Tongue (tissue), 2 donors: ENCODE results near the gene PEX3. TPM values are rescaled to one million over a fixed set of nuclear protein-coding genes. Genes with fewer than 3 reads are reported as not detected.
"Not testable (repeated sequence)": the region's sequence is repeated elsewhere in the genome, so short reads cannot be mapped to it uniquely, and the experiment has no call there.

ENCODE experiments used
- DNase-seq: peaks from one replicate; pipeline ENCODE4 v3.0.0-alpha.2; 2015
- total RNA-seq: library from RNA; depleted of rRNA; stranded (reverse); fragments of >200 nt; gene quantifications from one replicate; pipeline ENCODE4 v1.2.3, GENCODE V29; 2014

Gene PEX3
- total RNA-seq, 1 donor from 2014 or later = 19.8 TPM

DNA sequence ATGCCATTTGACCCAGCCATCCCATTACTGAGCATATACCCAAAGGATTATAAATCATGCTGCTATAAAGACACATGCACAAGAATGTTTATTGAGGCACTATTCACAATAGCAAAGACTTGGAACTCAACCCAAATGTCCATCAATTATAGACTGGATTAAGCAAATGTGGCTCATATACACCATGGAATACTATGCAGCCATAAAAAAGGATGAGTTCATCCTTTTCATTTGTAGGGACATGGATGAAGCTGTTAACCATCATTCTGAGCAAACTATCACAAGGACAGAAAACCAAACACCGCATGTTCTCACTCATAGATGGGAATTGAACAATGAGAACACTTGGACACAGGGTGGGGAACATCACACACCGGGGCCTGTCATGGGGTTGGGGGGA, 2.7 kb upstream of the PEX3 start:
- DNase-seq = not testable (repeated sequence)

DNA sequence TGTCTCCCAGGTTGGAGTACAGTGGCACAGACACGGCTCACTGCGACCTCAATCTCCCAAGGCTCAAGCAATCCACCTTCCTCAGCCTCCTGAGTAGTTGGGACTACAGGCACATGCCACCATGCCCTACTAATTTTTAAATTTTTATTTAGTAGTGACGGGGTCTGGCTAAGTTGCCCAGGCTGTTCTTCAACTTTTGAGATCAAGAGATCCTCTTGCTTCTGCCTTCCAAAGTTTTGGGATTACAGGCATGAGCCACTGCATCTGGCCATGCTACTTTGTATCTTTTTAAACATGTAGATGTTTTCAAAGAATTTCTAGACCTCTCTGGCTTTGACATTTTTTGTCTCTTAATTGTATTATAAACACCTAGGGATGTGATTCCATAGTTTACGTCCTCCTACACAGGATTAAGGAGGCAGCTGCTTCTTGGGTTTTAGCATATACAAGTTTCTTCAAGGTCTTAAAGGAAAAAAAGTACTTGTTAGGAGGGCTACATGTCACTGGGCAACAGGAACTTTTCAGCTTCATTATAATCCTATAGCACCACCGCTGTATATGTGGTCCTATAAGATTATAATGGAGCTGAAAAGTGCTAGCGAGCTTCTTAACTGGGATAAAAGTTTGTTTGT, 1.4 kb upstream of the PEX3 start:
- no peak for DNase-seq

DNA sequence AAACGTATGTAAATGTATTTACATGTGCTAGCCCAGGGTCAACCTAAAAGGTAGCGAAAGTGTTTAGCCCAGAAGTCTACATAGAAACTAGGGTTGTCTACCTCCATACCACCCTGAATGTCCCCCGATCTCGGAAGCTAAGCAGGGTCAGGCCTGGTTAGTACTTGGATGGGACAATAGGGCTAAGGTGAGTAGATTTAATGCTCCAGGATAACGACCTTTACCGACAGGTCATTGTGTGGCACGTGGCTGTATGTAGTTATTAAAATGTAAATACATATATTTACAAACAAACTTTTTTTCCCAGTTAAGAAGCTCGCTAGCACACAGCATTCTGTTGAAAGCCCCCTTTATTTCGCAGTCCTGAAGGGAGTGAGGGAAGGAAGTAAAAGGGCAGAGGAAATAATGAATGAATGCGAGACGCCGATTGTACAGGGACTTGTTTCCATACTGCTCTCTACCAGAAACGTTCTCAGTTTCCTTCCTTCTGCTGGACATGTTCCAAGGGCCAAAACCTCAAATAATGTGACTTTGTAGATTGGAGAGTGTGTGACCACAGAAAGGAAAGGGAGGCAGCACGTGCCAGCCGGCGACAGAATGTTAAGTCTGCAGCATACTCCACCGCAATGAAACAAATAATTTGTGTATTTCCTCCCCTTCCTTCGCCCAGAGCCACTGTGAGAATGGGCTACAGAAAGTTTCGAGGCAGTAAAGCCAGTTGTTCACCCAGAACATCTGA, 722 bp upstream of the PEX3 start:
- DNase-seq = peak; percentile 60

DNA sequence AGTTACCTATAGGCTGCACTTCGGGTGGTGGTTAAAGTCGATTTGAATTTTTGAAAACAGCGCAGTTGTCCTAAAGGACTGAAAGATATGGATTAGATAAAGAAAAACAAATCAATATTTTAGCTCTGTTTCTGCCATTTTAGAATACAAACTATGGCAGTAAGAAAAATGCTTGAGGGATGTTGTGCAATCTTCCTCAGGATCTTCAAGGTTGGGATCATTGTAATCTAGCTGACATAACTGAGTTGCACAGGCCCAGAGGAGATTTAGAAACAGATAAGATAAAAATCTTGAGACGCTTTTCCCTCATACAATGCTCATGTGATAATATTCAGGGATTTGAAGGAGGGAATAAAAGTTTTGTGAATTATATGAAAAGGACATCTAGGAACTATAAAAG, 926 bp downstream of the PEX3 start:
- no peak for DNase-seq

DNA sequence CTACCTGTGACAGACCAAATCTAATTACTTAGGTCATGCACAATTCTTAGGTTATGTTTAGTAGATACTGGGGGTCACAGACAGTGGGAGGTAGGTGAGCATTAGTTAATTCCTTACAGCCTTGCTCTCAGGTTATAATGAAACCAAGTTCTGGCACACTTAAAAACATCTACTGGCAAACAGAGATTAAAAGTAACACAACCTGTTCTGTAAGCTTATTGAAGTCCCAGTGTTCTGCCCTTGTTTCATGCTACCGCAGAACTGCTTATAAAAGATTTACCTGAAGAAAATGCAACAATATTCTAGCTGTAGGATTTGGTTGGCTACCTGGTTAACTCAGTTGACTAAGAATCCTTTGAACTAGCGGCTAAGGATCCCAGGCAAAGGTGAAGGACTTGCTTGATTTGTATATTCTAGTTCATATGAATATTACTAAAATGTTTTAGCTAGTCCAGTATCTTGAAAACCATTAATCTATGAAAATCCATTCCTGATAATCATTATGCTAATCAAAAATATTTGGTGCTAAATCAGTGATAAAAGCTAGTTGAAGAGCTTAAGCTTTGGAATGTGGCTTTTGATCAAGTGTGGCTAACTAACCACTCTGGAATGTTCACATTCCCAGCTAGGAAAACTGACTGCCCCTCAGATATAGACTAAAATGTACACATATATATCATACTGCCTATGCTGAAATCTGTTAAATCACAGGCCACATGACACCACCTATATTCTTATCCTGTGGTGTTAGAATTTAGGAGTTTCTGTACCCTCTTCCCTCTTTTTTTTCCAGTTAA, 7.2 kb downstream of the PEX3 start:
- DNase-seq = peak; percentile 4

DNA sequence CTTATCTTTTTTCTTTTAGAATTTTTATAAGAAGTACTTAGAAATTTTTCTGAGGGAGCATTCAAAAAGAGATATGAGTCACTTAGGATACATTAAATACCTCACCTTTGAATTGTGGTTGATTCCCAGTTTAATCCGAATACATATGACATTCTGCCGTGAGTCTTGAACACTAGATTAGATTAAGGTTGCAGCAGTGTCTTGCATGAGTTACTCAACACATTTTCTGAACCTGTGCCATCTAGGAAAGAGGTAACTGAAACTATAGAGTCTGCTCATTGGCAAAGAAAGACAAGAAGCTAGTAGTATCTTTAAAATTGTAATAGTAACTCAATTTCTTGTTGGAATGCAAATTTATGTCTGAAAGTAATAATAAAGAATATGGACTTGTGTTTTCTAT, 14.9 kb downstream of the PEX3 start:
- DNase-seq = no peak

DNA sequence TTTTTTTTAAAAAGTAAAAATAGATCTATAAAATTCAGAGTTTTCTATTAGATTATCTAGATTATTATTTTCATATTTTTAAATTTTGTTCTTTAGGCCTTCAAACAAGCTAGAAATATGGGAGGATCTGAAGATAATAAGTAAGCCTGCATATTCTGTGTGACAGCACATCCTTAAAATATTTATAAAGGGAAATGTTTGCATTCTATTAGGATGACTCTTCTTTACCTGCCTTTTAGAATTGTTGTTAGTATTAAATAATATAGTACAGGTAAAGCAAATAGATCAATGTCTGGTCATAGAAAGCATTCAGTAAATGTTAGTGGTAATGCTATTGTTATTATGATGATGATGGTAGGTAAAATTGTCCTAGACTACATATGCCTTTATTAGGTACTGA, 17.4 kb downstream of the PEX3 start:
- no peak for DNase-seq

DNA sequence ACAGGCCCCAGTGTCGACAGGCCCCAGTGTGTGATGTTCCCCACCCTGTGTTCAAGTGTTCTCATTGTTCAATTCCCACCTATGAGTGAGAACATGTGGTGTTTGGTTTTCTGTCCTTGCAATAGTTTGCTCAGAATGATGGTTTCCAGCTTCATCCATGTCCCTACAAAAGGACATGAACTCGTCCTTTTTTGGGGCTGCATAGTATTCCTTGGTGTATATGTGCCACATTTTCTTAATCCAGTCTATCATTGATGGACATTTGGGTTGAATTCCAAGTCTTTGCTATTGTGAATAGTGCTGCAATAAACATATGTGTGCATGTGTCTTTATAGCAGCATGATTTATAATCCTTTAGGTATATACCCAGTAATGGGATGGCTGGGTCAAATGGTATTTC, 18.2 kb downstream of the PEX3 start:
- DNase-seq = not testable (repeated sequence)

DNA sequence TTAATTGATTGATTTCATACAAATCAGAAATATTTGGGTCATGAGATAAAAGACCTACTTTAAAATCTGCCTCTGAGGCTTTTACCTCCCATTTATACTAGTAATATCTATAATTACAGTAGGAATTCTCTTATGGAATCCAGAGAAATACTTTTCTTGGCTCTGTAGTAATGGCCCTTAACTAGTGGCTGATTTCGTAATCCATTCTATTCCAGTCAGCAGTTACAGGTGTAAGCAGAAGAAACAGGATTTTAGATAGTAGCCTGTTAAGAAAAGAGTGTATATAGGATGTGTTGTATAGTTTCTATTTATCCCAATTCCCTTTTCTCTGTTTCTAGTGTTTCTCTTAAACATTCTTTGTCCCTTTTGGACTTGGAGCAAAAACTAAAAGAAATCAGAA, 21.2 kb downstream of the PEX3 start:
- DNase-seq = no peak

DNA sequence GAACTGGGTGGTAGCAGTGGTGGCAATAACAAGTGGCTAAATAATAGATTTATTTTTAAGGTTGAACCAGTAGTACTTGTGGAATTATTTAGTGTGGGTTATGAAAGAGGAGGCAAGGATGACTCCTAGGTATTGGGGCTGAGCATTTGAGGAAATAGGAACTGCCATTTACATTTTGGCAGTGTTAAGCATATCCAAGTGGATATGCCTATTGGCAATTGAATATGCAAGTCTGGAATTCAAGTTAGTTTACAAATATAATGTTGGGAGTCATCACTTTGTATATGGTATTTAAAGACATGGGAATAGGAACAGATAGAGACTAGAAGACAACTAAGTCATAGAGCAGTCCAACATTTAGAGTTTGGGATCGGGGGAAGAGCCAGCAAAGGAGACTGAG, 25.9 kb downstream of the PEX3 start:
- DNase-seq = no peak

DNA sequence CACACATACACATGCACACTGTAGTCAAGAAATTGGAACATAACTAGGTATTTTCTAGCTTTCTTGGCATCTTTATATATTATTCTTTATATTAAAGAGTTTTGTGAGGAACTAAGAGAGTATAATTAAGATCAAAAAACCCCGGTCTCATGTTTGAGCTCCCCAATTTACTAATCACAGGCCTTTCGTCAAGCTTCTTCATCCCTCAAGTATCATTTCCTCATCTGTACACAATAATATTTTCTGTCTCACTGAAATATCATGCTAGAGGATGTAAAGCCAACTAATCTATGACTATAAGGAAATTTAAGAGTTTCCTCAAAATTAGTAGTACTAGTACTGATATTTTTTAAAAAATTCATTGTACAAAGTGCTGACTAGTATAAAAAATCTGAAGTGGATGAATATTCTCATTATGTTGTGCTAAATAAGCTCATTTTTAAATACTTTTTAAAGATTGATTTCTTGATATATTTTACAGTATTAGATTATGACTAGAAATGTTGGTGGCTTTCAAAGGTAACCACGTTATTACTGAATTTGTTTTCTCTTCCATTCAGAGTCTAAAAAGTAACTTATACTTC, 28.0 kb downstream of the PEX3 start:
- no peak for DNase-seq

DNA sequence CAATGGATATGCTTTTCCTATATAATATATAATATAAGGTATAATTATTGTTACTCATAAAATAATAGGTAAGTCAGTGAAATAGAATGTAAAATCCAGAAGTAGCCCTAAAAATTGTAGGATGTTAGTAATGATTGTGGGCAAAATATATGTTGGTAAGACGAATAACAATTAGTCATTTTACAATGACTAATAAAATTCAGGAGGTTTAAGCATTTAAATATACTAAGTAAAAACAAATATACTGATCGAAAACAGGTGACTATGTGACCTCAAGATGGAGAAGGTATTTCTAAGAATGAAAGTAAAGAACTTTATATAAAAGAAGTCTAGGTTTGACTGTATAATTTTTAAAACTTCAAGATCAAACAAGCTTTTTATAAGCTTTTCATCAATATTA, 32.0 kb downstream of the PEX3 start:
- no peak for DNase-seq

DNA sequence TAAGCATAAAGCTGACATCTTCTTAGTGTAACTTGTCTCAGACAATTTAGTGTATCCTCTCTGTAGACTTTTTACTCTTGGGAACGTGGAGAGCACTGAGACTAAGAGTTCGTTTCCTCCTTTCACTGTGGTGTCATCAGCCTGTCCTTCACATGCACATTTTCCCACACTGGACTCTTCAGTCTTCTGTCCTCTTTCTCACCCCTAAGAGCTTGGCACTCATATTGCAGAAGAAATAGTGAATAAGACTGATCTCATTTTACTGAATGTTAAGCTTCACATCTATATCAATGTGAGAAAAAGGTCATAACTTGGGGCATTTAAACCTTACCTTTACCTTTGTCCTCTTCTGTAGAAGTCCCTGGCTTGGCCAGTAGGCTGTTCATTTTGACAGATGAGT, 35.4 kb downstream of the PEX3 start:
- no peak for DNase-seq

DNA sequence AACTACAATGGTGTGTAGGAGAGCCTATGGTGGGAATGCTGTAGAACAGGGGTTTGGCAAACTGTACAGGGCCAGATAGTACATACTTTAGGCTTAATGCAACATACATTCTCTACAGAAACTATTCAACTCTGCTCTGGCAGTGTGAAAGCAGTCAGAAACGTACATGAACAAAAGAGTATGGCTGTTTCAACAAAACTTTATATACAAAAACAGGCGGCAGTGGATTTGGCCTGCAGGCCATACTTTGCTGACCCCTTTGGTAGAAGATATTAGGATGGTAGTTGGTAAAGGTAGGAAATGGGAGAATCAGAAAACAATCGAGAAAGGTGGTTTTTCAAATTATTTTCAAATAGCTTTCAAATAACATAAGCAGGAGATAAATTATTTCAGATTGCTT, 36.1 kb downstream of the PEX3 start:
- DNase-seq = no peak

DNA sequence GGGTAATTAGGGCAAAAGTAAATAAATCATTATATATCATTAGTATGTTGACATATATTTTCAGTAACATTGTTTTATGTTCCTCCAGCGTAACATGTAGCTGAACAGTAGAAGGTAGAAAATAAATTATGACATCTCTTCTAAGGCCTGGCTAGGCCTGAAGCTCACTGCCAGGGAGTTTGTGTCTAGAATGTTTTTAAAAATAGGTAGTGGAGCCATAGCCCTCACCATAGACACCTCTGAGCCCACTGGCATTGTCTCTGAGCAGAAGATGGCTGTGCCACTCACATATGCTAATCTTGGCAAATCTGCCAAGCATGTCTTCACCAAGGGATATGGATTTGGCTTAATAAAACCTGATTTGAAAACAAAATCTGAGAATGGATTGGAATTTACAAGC, 39.6 kb downstream of the PEX3 start:
- DNase-seq = no peak

DNA sequence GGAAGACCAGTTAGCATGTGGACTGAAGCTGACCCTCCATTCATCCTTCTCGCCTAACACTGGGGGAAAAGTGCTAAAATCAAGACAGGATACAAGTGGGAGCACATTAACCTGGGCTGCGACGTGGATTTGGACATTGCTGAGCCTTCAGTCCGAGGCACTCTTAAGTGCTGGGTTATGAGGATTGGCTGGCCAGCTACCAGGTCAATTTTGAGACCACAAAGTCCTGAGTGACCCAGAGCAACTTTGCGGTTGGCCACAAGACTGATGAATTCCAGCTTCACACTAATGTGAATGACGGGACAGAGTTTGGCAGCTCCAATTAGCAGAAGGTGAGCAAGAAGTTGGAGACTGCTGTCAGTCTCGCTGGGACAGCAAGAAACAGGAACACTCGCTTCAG, 40.2 kb downstream of the PEX3 start:
- DNase-seq = no peak

DNA sequence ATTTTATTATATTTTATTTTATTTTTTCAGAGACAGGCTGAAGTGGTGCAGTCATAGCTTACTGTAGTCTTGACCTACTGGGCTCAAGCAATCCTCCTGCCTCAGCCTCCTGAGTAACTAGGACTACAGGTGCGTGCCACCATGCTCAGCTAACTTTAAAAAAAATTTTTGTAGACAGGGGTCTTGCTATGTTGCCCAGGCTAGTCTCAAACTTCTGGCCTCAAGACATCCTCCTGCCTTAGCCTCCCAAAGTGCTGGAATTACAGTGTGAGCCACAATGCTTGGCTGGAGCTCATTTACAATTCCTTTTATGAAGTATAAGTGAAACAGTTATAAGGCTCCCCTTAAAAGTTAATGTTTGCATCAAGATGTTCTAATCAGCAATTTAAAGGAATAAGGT, 46.4 kb downstream of the PEX3 start:
- no peak for DNase-seq

DNA sequence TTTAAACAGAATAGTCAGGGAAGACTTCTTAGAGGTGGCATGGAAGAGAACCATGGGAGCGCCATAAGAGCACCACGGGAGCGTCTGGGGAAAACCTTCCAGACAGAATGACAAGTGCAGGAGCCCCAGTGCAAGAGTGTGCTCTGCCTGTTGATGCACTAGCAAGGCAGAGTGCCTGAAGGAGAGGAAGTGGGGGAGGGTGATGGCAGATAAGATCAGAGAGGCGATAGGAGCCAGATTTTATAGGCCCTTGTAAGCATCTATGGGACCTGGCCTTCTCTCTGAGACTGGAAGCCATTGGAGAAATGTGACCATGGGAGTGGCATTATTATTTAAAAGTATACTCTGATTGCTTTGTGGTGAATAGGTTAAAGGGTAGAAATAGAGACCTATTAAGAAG, 47.8 kb downstream of the PEX3 start:
- no peak for DNase-seq

DNA sequence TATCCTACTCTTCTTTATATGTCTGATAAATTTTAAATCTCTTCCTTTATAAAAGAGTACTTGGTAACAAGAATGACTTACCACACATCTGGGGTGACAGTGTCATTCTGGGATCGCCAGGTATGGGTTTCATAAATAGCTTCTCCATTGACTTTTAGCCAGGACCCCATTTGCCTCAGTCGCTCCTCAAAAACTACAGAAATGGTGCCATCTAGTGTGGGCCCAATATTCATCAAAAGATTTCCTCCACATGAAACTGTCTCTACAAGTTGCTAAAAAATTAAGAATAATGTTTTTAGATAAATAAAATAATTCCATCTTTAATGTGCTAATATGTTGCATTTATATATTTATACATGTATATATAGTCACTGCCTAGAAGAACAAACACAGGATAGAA, 51.2 kb downstream of the PEX3 start:
- DNase-seq = no peak

DNA sequence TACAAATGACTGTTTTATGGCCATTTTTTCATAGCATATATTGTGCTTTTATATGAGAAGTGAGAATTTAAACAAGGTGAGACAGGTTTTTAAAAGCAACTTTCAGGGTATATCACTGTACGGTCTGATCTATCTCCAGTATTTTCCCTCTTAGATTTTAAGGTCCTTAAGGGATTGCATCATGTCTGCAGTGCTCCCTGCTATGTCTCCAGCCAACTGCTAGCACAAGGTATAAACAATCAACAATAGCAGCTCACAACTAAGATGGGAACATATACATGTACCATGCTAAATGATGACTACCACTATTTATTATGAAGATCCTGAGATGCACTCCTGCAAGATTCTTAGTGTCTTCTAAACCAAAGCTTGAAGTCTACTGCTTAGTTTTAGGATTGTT, 53.8 kb downstream of the PEX3 start:
- no peak for DNase-seq

DNA sequence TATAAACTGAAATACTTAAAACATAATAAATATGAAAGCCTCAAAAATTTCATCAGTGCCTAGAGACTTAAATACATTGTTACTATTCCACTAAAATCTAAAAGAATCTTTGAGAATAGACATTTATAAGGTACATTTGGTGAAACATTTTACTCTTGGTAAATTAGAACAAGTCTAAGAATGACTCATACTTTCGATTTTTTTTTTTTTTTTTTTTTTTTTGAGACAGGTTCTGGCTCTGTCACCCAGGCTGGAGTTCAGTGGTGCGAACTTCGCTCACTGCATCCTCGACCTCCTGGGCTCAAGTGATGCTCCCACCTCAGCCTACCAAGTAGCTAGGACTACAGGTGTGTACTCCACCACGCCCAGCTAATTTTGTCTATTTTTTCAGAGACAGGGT, 54.5 kb downstream of the PEX3 start:
- DNase-seq = no peak

DNA sequence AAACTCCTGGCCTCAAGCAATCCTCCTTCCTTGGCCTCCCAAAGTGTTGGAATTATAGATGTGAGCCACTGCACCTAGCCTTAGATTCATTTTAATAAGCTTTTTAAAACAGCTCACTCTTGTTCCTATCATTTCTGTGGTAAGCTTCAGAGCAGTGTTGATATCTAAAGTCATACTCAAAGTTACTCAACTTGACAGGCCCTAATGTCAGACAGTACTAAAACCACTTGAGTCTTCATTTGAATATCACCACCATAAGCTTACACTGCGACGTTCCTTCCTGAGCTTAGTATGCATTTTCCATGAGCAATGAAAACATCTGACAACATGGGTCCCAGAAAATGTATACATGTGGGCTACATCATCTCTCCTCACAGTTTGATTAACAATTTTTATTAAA, 54.9 kb downstream of the PEX3 start:
- no peak for DNase-seq

DNA sequence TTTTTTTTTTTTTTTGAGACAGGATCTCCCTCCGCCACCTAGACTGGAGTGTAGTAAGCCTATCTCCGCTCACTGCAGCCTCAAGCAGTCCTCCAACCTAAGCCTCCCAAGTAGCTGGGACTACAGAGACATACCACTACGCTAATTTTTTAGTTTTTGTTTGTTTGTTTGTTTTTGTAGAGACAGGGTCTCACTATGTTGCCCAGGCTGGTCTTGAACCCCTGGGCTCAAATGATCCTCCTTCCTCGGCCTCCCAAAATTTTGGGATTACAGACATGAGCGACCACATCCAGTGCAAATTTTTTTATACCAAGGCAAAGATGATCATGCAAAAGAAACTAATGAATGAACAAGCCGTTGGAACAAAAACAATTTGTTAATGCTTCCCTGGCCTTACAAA, 55.6 kb downstream of the PEX3 start:
- no peak for DNase-seq
